Urinary bladder (tissue), 4 donors: ENCODE data around the gene PLB1. TPM values are rescaled to one million over a fixed set of nuclear protein-coding genes. Genes with fewer than 3 reads are reported as not detected.
"Not testable (repeated sequence)": the region's sequence is repeated elsewhere in the genome, so short reads cannot be mapped to it uniquely, and the experiment has no call there.

Source experiments
- DNase-seq: peaks from one replicate; pipeline ENCODE4 v3.0.0-alpha.2; 2015; ENCODE audit errors: extremely low spot score
- H3K27ac ChIP-seq: one replicate; pipeline ENCODE4 v1.5.1; 2013; ENCODE audit warnings: low read depth, mild to moderate bottlenecking, moderate library complexity
- H3K36me3 ChIP-seq: one replicate; pipeline ENCODE4 v1.6.1; 2013; ENCODE audit warnings: mild to moderate bottlenecking, moderate library complexity; ENCODE audit not compliant: insufficient read depth
- H3K4me1 ChIP-seq: one replicate; pipeline ENCODE4 v1.6.1; 2013; ENCODE audit warnings: mild to moderate bottlenecking, moderate library complexity; ENCODE audit not compliant: insufficient read depth
- H3K4me3 ChIP-seq: one replicate; pipeline ENCODE4 v1.5.1; 2013; ENCODE audit warnings: low read depth, low read length
- WGBS: extraction: QIAGEN DNeasy Blood & Tissue Kit; methylation state at CpG from one replicate; pipeline ENCODE4 v1.1.7; 2013; 5-methylcytosine and 5-hydroxymethylcytosine counted together
- polyA plus RNA-seq: library from polyadenylated mRNA; stranded (reverse); fragments of 200-250 nt; gene quantifications from one replicate; pipeline ENCODE4 v1.2.3, GENCODE V29; 2013
- total RNA-seq: library from RNA; depleted of rRNA; stranded (reverse); fragments of >200 nt; gene quantifications from one replicate; pipeline ENCODE4 v1.2.3, GENCODE V29; 2014
- donor health status: healthy with polysubstance abuse.
- donor health status: healthy.

PLB1 gene
- total and polyA plus RNA-seq, 2 donors = 4.7 to 5.0 TPM

- no peak for DNase-seq
- H3K27ac ChIP-seq = peak overlapping the region; percentile 26
- WGBS = 73% methylated on average over 8 of the region's 8 CpGs
- no peaks in the 10 kb centered on the region for H3K4me1 ChIP-seq
- no peaks in the 10 kb centered on the region for H3K36me3 ChIP-seq
- no peak overlapping the region for H3K4me3 ChIP-seq
Observed at GRCh38 chr2:28544405-28544921, 48.6 kb downstream of the PLB1 start.

- Histone ChIP-seq H3K4me3 (no peak overlapping the region), H3K27ac (peak overlapping the region; percentile 26), H3K4me1 (no peaks in the 10 kb centered on the region), H3K36me3 (no peaks in the 10 kb centered on the region)
- DNase-seq = no peak
- WGBS = 70% methylated on average over 18 of the region's 18 CpGs
Observed at GRCh38 chr2:28544922-28545589, 49.2 kb downstream of the PLB1 start.

GRCh38 chr2:28545590-28546200 lies 49.8 kb downstream of the PLB1 start:
- H3K36me3 ChIP-seq = no peaks in the 10 kb centered on the region
- no peaks in the 10 kb centered on the region for H3K4me1 ChIP-seq
- H3K4me3 ChIP-seq = no peak overlapping the region
- peak; percentile 15 for DNase-seq
- WGBS = 79% methylated on average over 9 of the region's 9 CpGs
- no peak overlapping the region for H3K27ac ChIP-seq

- Histone ChIP-seq H3K36me3 (no peaks in the 10 kb centered on the region), H3K27ac (no peak overlapping the region), H3K4me3 (no peak overlapping the region), H3K4me1 (no peaks in the 10 kb centered on the region)
- no peak for DNase-seq
- 38% methylated on average over 7 of the region's 7 CpGs for WGBS
Observed at GRCh38 chr2:28546242-28546641, 50.4 kb downstream of the PLB1 start.

- Histone ChIP-seq H3K4me3 (no peak overlapping the region), H3K27ac (no peak overlapping the region), H3K36me3 (no peaks in the 10 kb centered on the region), H3K4me1 (no peaks in the 10 kb centered on the region)
- WGBS = 85% methylated on average over 7 of the region's 7 CpGs
- no peak for DNase-seq
Observed at GRCh38 chr2:28547223-28547860, 51.5 kb downstream of the PLB1 start.

- H3K27ac ChIP-seq = no peak overlapping the region
Observed at GRCh38 chr2:28547906-28548600, 52.2 kb downstream of the PLB1 start.

GRCh38 chr2:28550345-28550744 lies 54.5 kb downstream of the PLB1 start:
- not testable (repeated sequence) for H3K4me3 ChIP-seq, H3K36me3 ChIP-seq, H3K27ac ChIP-seq, DNase-seq, H3K4me1 ChIP-seq
- WGBS = 90% methylated on average over 10 of the region's 10 CpGs

More at GRCh38 chr2:28547906-28548600, 52.2 kb downstream of the PLB1 start:
- Histone ChIP-seq H3K4me3 (no peak overlapping the region), H3K36me3 (no peaks in the 10 kb centered on the region), H3K4me1 (no peaks in the 10 kb centered on the region)
- DNase-seq = no peak
- WGBS = 79% methylated on average over 10 of the region's 10 CpGs

GRCh38 chr2:28552045-28552823 lies 56.4 kb downstream of the PLB1 start:
- Histone ChIP-seq H3K4me1 (no peaks in the 10 kb centered on the region), H3K36me3 (no peaks in the 10 kb centered on the region), H3K4me3 (no peak overlapping the region), H3K27ac (no peak overlapping the region)
- DNase-seq = no peak
- WGBS = 61% methylated on average over 3 of the region's 3 CpGs

GRCh38 chr2:28556303-28556702 lies 60.4 kb downstream of the PLB1 start:
- H3K27ac ChIP-seq = no peak overlapping the region
- no peak for DNase-seq
- no peaks in the 10 kb centered on the region for H3K36me3 ChIP-seq
- no peak overlapping the region for H3K4me3 ChIP-seq
- no peaks in the 10 kb centered on the region for H3K4me1 ChIP-seq
- WGBS = 87% methylated on average over 4 of the region's 4 CpGs

GRCh38 chr2:28557389-28558131 lies 61.7 kb downstream of the PLB1 start:
- no peak overlapping the region for H3K4me3 ChIP-seq
- no peak for DNase-seq
- no peaks in the 10 kb centered on the region for H3K4me1 ChIP-seq
- no peak overlapping the region for H3K27ac ChIP-seq
- no peaks in the 10 kb centered on the region for H3K36me3 ChIP-seq
- WGBS = 73% methylated on average over 6 of the region's 6 CpGs

- no peak overlapping the region for H3K4me3 ChIP-seq
- DNase-seq = no peak
- 89% methylated on average over 5 of the region's 5 CpGs for WGBS
Observed at GRCh38 chr2:28558158-28558820, 62.4 kb downstream of the PLB1 start.

GRCh38 chr2:28558918-28559317 lies 63.1 kb downstream of the PLB1 start:
- no peak for DNase-seq
- H3K36me3 ChIP-seq = no peaks in the 10 kb centered on the region
- no peak overlapping the region for H3K4me3 ChIP-seq
- no peaks in the 10 kb centered on the region for H3K4me1 ChIP-seq
- no peak overlapping the region for H3K27ac ChIP-seq
- WGBS = 74% methylated on average over 4 of the region's 4 CpGs

More at GRCh38 chr2:28558158-28558820, 62.4 kb downstream of the PLB1 start:
- Histone ChIP-seq H3K4me1 (no peaks in the 10 kb centered on the region), H3K36me3 (no peaks in the 10 kb centered on the region), H3K27ac (no peak overlapping the region)
